GF-D8 (cell line): ENCODE results near the gene AFAP1.

Experiments
- DNase-seq: peaks from one replicate; lab custom pipeline; 2025; lab: John Stamatoyannopoulos, UW

AFAP1 gene

GRCh38 chr4:7863911-7864681 is 75.6 kb downstream of the AFAP1 start:
- DNase-seq: no peak

DNA sequence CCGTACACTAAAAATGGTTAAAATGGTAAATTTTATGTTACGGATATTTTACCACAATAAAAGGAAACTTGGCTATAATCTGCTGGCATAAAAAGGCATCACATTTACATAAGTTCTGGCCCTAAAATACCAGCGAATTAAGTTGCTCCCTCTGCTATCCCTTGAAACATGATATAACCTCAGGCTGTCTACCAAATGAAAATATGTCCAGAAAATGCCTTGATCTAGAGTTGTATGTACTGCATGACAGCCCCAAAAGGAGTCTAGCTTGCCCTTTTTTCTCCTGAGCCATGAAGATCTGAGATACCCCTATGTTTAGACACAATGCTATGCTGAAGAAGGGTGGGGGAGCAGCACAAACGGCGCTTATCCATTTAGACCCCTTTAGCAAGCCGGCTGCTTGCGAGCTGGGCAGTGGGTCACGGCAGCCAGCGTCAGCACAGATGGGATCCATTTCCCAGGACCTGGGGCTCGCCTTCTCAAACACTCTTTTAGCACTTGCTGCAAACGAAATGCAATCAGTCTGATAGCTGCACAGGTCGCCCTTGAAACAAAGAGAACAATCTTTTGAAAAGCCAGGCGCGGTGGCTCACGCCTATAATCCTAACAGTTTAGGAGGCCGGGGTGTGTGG is 77.0 kb downstream of the AFAP1 start:
- DNase-seq: no peak

DNA sequence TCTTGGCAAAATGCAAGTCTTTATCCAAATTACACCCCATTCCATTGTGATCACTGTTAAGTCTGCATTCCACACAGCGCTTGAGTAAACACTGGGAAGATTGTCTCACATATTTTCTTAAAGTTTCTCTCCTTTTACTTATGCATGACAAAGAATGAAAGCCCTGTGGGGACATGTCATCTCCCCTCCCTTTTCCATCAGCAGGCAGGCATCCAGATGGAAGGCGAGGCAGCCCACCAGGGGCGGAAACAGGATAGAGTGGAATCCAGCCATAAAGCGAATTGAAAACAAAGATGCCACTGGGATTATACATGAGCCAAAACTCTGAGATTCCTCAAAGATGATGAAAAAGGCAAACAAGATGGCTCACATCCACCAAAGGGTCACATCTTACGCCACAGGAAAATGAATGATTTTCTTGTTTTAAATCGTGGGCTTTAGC is 78.2 kb downstream of the AFAP1 start:
- DNase-seq: no peak

GRCh38 chr4:7860600-7861163 is 79.0 kb downstream of the AFAP1 start:
- no peak for DNase-seq

DNA sequence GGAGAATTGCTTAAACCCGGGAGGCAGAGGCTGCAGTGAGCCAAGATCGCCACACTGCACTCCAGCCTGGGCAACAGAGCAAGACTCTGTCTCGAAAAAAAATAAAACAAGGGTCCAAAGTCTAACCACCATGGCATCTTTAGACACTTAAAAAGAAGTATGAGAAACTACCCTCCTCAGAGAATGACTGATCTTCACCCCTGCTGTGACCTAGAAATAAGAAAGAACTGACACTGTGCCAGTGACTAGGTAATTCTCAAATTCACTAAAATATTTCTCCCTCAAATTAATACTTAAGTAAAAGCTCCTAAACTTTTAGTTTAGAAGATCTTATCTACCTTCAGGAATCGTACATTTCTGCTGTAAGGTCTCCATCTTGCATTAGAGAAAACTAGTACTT is 80.3 kb downstream of the AFAP1 start:
- no peak for DNase-seq

DNA sequence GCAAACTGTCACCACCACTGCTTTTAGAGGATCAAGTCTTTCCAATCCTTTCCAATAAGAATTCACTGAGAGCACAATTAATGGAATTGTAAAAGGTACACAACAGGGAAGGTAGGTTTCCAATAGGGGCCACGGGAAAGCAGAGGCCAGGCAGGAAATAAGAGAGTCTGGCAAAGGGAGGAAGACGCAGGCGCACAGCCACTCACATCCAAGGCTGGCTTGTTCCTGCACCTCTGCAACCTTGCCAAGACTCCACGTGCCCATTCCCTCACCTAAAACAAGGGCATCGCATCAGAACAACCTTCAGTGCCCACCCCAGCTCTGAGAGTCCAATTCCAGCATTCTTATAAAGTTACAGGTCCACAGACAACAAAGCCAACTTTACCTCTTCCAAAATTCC is 81.2 kb downstream of the AFAP1 start:
- no peak for DNase-seq

- DNase-seq: no peak
Measured at GRCh38 chr4:7857993-7858392, 81.7 kb downstream of the AFAP1 start.

GRCh38 chr4:7857238-7857701 is 82.4 kb downstream of the AFAP1 start:
- no peak for DNase-seq

- DNase-seq: no peak
Measured at GRCh38 chr4:7855731-7856130, 83.9 kb downstream of the AFAP1 start.

GRCh38 chr4:7854697-7855370 is 84.8 kb downstream of the AFAP1 start:
- DNase-seq: no peak

- DNase-seq: no peak
Measured at GRCh38 chr4:7854216-7854615, 85.4 kb downstream of the AFAP1 start.

DNA sequence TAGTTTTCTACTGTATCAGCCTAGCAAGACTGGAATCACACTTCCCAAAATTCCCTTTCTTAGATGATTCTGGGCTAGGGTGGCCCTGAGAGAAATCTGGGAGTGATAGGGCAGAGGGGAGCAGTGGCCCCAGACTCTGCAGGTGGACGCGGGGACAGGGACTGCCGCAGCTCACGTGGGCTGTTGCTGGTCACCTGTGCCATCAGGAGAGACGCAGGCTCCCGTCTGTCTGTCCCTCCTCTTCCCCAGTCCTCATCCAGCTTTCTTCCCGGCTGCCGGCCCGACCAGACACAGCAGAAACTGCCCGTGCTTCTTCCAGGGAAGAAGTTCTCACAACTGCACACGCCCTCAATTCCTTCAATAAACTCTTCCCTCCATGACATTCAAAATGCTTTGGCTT is 86.4 kb downstream of the AFAP1 start:
- DNase-seq: no peak

DNA sequence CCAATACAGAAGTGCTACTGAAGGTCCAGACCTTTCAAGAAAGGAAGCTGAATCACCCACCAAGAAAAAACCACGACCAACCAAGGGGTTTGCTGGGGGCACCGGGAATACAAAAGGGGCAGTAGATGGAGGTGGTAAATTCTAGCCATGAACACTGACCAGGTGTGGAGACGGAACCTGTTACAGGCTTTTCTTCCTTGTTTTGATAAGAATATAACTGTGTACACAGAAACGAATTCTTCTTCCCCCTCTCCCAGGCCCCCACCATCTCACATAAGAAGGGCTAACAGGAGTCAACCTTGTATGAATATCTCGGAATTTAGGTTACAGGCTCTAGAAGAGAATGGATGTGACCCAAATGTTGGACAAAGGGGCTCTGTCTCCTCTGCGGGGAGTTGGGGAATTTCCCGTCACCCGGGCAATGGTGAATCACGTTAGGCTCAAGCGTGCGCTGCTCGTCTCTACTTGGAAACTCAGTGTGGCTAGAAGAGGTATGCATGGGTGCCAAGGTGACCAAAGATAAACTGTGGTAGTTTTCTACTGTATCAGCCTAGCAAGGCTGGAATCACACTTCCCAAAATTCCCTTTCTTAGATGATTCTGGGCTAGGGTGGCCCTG is 87.0 kb downstream of the AFAP1 start:
- DNase-seq: no peak

DNA sequence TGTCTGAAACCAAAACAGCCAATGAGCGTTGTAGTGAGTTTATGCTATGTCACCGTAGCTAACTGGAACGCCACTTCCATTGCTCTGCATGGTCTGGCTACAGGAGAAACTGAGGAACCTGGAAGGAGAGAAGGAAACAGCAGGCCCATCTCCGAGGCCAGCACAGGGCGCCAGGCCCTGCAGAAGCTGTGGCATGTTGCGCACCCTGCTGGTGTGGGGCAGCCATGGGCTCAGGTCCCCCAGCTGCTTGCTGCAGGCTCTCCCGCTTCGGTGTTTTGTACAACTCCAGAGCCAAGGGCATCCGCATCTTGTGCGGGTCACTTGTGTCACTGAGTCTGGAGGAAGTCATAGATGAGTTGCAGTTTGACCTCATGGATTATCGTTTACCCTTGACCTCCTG is 89.2 kb downstream of the AFAP1 start:
- DNase-seq: no peak

GRCh38 chr4:7847206-7847605 is 92.5 kb downstream of the AFAP1 start:
- no peak for DNase-seq

DNA sequence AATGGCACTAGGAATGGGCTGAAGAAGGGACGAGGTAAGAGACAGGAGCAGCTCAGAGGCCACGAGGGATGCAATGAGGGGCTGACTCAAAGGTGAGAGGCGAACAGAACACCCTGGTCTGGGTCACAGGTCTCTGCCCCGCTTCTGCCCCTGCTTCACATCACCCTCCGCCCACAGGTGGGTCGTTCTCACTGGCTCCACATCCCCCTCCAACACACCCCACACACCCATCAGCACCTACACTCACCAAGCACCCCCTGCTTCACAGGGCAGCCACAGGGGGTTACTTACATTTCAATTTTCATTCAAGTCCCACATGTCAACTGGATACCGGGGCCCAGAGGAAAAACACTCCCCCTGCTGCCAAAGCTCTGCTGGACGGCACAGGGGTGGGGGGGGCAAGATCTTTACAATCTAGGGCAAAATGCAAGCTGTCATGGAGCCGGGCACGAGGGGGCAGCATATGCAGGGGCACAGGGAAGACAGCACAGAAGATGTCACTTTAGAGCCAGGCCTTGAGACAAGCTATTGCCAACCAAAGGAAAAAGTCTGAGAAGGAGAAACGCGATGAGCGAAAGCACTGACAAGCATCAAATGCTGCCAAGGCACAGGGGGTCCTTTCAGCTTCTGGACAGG is 94.0 kb downstream of the AFAP1 start:
- no peak for DNase-seq

- DNase-seq: no peak
Measured at GRCh38 chr4:7844594-7844991, 95.1 kb downstream of the AFAP1 start.

GRCh38 chr4:7843831-7844593 is 95.6 kb downstream of the AFAP1 start:
- DNase-seq: no peak

DNA sequence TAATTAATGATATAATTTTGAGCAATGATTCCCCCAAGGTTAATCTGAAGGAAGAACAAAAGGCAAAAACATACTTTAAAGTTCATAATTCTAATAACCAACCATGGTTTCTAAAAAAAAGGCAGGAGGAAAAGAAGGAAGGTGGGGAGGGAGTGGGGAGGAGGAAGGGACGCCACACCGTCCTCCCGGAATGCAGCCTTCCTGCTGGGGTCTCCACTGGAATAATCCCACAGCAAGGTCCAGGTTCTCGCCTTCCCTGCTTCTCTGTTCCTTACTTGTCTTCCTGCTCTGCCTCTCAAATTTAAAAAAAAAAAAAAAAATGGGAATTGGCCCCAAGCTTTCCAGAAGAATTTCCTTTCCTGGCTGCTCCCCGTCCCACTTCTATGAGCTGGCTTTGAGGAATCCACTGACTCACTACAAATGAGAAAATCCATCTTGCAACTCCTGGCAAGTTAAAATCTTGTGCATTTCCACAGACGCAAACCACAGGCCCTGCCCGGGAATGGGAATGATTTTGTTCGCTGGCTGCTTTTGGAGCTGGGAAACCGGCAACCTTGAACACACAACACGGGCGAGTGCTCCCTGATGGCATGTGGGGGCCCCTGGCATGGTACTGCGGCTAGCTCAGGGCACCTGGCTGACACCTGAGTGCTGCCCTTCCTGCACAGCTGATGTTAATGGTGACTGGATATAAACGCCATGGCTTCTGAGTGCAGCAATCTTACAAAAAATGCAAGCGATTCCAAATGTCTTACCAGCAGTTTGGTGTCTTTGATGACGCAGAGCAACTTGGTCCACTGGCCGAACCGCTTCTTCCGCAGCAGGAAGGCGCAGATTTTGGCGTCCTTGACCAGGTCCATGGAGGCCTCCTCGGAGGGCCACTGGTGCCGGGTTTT is 97.0 kb downstream of the AFAP1 start:
- DNase-seq: no peak

GRCh38 chr4:7841894-7842293 is 97.8 kb downstream of the AFAP1 start:
- DNase-seq: no peak
